ENCODE data around the gene RASSF7. TPM values are rescaled to one million over a fixed set of nuclear protein-coding genes. Genes with fewer than 3 reads are reported as not detected.
A peak's percentile ranks its signal among the peaks of the same experiment; 100 is the strongest.

The RASSF7 gene
- total and polyA plus RNA-seq, 8 donors, result 16.7 to 330 (median 94.9) TPM

GRCh38 chr11:603154-603553 is 42.4 kb downstream of the RASSF7 start:
- Histone ChIP-seq H3K27ac (no peak overlapping the region), H3K4me1 (peaks cover 0 to 11% (median 8%) of the 10 kb centered on the region in 4 donors), H3K4me3 (no peak overlapping the region), H3K9me3 (no peaks in the 10 kb centered on the region), H3K36me3 (peaks cover 92 to 100% (median 100%) of the 10 kb centered on the region in 4 donors), H3K27me3 (no peaks in the 10 kb centered on the region)
- 88 to 91% (median 90%) methylated on average over 13 of the region's 13 CpGs for WGBS, 5 donors
- DNase-seq, result no peak
- TF ChIP-seq POLR2A (IDR thresholded peaks at IDR 0.05), result no peak
- no peak for TF ChIP-seq POLR2AphosphoS5 (IDR thresholded peaks at IDR 0.05)
- no peak for TF ChIP-seq EP300 (IDR thresholded peaks at IDR 0.05)
- no peak for TF ChIP-seq CTCF (IDR thresholded peaks at IDR 0.05)
- intact Hi-C loops (cut with DNase I; ENCODE audit: low total_unique reads), result no loop called here

GRCh38 chr11:605286-606129 is 44.7 kb downstream of the RASSF7 start:
- no peak for TF ChIP-seq POLR2A (IDR thresholded peaks at IDR 0.05)
- no peak for TF ChIP-seq EP300 (IDR thresholded peaks at IDR 0.05)
- no peak for TF ChIP-seq POLR2AphosphoS5 (IDR thresholded peaks at IDR 0.05)
- TF ChIP-seq CTCF (IDR thresholded peaks at IDR 0.05), result no peak
- Histone ChIP-seq H3K4me1 (peaks cover 0 to 11% (median 8%) of the 10 kb centered on the region in 4 donors), H3K27me3 (no peaks in the 10 kb centered on the region), H3K9me3 (no peaks in the 10 kb centered on the region), H3K27ac (peak overlapping the region in 4 of 5 donors; percentile 26 to 75 (median 60)), H3K4me3 (no peak overlapping the region), H3K36me3 (peaks cover 94 to 100% (median 100%) of the 10 kb centered on the region in 4 donors)
- intact Hi-C loops (cut with DNase I; ENCODE audit: low total_unique reads), result no loop called here
- 73 to 96% (median 92%) methylated on average over 11 to 33 of the region's 33 CpGs for WGBS, 5 donors
- peak in 1 of 2 donors; percentile 6 for DNase-seq

DNA sequence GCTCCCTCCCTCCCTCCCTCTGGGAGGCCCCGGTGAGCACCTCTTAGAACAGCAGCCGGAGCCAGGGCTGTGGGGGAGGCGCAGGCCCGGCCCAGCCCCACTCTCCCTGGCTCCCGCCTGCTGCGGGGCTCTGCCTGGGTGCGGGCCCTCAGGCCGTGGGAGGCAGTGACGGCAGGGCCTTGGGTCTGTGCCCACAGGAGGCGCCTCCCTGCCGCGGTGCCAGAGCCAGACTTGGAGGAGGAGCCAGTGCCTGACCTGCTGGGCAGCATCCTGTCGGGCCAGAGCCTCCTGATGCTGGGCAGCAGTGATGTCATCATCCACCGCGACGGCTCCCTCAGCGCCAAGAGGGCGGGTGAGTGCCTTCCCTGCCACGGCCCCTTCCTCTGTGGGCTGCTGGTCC is 45.5 kb downstream of the RASSF7 start:
- DNase-seq, result peak; percentile 72 to 80
- no peaks in the 10 kb centered on the region for H3K27me3 ChIP-seq
- no peak for TF ChIP-seq POLR2A (IDR thresholded peaks at IDR 0.05)
- TF ChIP-seq POLR2AphosphoS5 (IDR thresholded peaks at IDR 0.05), result peak in 1 of 3 donors; percentile 64
- H3K4me1 ChIP-seq, result peaks cover 0 to 12% (median 10%) of the 10 kb centered on the region in 4 donors
- WGBS, 5 donors, result 44 to 53% (median 49%) methylated on average over 13 to 19 of the region's 19 CpGs
- peaks cover 95 to 100% (median 100%) of the 10 kb centered on the region in 4 donors for H3K36me3 ChIP-seq
- intact Hi-C loops (cut with DNase I; ENCODE audit: low total_unique reads), result no loop called here
- H3K27ac ChIP-seq, result peak overlapping the region in 4 of 5 donors; percentile 26 to 75 (median 60)
- H3K4me3 ChIP-seq, result no peak overlapping the region
- H3K9me3 ChIP-seq, result no peaks in the 10 kb centered on the region

DNA sequence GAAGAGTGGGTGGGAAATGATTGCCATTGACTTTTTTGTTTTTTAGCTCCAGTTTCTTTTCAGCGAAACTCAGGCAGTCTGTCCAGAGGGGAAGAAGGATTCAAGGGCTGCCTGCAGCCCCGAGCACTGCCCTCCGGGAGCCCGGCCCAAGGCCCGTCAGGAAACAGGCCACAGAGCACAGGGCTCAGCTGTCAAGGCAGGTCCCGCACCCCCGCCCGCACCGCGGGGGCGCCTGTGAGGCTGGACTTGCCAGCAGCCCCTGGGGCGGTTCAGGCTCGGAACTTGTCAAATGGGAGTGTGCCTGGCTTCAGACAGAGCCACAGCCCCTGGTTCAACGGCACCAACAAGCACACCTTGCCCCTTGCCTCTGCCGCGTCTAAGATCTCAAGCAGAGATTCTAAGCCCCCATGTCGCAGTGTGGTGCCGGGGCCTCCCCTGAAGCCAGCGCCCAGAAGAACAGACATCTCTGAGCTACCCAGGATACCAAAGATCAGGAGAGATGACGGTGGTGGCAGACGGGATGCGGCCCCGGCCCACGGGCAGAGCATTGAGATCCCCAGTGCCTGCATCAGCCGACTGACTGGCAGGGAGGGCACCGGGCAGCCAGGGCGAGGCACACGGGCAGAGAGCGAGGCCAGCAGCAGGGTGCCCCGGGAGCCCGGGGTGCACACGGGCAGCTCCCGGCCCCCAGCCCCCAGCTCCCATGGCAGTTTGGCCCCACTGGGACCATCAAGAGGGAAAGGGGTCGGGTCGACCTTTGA is 46.4 kb downstream of the RASSF7 start:
- peaks cover under 1 to 21% (median 19%) of the 10 kb centered on the region in 4 donors for H3K4me1 ChIP-seq
- TF ChIP-seq POLR2A (IDR thresholded peaks at IDR 0.05) (no peak), CTCF (IDR thresholded peaks at IDR 0.05) (no peak), POLR2AphosphoS5 (IDR thresholded peaks at IDR 0.05) (no peak)
- no peaks in the 10 kb centered on the region for H3K27me3 ChIP-seq
- DNase-seq, result no peak
- 90 to 95% (median 93%) methylated on average over 27 to 35 of the region's 35 CpGs for WGBS, 5 donors
- no peak overlapping the region for H3K4me3 ChIP-seq
- peaks cover 95 to 100% (median 100%) of the 10 kb centered on the region in 4 donors for H3K36me3 ChIP-seq
- intact Hi-C loops (cut with DNase I; ENCODE audit: low total_unique reads), result no loop called here
- H3K27ac ChIP-seq, result peak overlapping the region in 3 of 5 donors; percentile 60 to 75 (median 61)
- no peaks in the 10 kb centered on the region for H3K9me3 ChIP-seq
